GM19463 (cell line): ENCODE measurements around the gene LMF1.

Experiments
- ATAC-seq: cut with Tn5 transposase; IDR thresholded peaks from one replicate; pipeline ENCODE4 v1.9.1; 2021; ENCODE audit warnings: mild to moderate bottlenecking, moderate library complexity; ENCODE audit not compliant: unreplicated experiment

LMF1 gene

GRCh38 chr16:916035-916799 lies 54.6 kb downstream of the LMF1 start:
- no peak for ATAC-seq

GRCh38 chr16:915546-915945 lies 55.2 kb downstream of the LMF1 start:
- ATAC-seq = no peak

GRCh38 chr16:914440-914839 lies 56.3 kb downstream of the LMF1 start:
- ATAC-seq = no peak

DNA sequence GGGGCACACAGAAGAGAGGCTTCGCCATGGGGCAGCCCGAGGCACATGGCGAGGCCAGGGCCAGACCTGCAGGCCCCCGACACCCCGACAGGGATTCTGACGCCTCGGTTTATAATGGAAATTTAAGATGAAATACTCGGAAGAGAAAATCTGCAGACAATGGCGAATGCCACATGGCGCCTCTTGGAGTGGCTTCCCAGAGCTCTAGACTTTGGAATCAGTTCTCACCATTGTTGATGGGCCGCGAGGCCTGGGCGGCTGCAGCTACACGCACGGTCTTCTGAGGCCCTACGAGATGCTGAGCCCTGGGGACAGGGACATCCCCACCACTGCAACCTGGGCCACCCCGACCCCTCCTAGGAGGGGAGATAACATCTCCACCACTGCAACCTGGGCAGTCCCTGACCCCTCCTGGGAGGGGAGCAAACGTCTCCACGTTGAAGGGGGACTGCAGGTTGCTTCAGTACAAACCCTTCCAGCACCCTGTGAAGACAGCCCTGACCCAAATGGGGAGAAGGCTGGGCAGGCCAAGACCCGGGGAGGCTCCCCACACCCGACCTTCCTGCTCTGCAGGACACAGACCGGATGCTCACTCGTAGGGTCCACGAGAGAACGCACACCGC lies 56.9 kb downstream of the LMF1 start:
- no peak for ATAC-seq

DNA sequence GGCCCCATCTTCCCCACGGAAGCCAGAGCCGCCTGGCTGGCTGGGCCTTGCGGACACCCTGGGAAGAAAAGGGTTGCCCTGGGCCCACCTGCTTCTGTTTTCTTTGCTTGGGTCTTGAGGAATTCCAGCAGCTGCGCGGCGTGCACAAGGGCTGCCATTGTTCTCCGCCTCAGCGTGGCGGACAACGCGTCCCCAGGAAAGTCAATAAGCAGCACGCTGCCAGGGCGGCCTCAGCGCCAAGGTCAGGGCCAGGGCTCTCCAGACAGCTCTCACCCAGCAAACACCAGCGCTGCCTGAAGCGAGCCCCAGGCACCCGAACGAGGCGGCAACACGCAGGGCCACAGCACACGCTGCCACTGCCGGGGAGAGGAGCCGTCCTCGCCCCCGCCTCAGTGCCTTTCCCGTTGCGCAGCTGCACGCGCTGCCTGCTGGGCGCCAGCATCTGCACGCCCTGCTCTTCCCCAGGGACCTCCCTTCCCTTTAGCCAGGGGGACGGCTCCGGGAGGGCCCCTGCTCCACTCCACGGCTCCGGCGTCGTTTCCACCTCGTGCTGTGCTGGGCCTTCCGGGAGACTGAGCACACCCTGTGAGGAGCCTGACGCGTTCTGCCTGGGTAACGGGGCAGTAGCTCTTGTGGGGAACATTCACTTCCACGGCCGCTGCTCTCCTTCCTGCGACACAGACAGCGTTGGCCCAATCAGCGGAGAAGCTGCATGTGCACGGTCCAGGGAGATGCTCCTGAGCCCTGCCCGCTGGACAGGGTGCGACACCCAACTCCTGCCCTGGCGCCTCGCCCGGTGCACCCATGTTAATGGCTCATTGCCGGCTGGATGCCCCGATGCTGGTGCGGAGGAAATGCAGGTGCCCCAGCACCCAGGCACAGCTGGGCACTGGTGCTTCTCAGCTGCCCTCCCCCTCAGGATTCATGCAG lies 57.8 kb downstream of the LMF1 start:
- ATAC-seq = no peak

DNA sequence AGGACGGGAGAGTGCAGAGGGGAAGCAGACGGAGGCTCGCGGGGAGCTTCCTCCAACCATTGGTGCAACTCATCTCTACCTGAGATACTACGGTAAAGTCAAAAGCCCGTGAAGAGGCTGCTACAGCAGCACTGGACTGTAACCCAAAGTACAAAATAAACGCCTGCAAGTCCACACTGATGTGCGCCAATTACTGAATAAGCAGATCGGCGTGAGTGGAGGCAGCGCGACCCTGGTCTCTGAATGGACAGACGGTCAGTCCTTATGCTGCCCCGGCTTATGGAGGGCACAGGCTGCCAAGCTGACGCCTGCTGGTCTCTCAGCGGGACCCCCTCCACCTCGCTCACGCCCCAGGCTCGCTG lies 58.5 kb downstream of the LMF1 start:
- no peak for ATAC-seq

- ATAC-seq = no peak
Measured at GRCh38 chr16:911604-912321, 59.0 kb downstream of the LMF1 start.

DNA sequence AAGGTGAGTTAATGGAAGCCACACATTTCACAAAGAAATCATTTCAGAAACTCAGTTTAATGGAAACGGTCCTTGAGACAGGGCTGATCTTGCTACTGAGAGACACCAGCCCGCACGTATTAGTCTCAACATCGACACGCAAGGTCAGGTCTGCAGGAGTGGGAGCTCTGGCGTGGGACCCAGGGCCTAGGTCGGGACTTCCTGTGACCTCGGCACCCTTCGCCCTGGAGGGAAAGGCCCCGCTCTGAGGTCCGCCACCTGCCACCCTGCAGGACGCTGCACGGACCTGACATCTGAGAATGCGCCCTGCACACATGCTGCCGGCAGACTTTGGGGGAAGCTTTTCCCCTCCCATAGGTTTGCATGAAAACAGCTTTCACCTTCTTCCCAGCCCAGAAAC lies 59.7 kb downstream of the LMF1 start:
- no peak for ATAC-seq

DNA sequence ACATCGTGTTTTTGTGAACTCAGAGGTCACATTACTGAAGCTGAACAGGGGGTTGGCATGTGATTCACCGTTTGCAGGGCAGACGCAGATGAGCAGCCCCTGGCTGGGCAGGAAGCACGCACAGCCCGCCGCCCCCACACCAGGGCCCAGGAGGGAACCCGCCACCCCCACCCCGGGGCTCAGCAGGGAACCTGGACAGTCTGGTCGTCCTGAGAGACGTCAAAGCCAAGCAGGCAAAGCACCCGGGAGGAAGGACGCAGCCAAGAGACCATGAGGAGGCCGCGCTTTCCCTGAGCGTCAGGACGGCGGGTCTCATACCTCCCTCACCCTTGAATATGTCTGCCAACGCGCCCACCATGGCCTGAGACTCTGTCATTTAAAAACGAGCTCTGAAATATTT lies 60.6 kb downstream of the LMF1 start:
- no peak for ATAC-seq

DNA sequence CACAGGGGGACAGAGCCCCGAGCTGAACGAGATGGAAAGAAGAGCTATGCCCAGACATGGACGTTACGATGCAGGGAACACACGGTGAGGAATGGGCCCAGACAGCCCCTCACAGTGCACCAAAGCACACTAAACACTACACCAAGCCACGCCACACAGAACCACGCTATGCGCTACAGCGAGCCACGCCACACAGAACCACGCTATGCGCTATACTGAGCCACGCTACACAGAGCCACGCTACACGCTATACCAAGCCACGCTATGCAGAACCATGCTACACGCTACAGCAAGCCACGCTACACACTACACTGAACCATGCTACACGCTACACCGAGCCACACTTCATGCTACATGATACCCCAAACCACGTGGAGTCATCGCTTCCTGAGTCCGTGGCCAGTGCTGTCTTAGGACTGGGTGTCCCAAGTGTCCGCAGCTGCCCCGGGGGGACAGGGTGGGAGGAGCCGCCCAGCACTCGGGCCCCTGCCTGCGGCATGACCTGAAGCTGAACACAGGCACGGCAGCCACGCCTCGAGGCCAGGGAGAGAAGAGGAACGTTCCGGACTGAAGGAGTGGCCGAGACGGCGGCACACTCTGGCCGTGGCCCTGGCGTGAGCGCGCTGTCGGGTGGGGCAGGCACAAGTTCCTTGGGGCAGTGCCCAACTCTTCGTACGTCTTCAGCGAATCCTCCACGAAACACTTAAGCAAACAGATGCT lies 61.3 kb downstream of the LMF1 start:
- no peak for ATAC-seq

DNA sequence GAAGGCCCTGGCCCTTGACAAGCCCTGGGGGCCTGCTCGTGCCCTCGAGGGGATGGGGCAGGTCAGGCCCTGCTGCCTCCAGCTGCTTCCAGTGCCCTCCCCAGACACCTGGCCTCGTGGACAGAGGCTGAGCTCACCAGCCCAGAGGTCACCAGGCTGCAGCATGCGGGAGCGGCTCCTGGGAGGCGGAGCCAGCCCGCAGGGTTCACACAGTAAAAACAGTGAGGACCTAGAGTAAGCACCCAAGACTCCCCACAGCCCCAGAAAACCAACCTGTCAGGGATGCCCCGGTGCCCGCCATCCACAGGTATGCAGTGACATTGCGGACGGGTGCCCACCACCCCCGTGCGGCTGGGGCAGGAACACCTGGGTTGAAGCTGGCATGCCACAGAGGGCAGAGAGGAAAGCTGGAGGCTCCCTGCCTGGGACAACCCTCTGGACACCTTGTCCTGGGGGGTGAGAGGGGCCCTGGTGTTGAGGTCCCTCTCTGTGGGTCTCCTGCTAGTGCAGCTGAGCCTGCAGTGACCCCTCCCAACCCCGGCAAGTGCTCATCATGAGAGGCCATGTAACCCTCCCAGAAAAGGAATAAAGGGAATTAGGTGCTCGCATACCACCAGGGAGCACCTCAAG lies 62.1 kb downstream of the LMF1 start:
- ATAC-seq = no peak

GRCh38 chr16:907842-908241 lies 62.9 kb downstream of the LMF1 start:
- no peak for ATAC-seq

DNA sequence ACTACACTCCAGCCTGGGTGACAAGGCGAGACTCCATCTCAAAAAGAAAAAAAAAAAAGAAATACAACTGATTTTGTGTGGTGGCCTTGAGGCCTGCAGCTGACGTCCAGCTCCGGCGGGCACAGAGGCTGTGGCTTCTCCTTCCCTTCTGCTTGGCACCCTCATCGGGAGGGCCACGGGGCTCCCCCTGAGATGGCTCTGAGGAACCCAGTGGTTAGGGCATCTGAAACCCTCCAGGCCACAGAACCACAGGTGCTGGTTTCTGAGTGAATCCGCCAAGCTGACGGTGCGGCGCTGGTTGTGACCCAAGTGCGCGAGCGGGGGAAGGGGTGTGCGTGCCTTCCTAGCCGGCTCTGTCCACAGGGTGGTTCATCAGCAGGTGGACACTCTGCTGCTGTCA lies 63.4 kb downstream of the LMF1 start:
- no peak for ATAC-seq

DNA sequence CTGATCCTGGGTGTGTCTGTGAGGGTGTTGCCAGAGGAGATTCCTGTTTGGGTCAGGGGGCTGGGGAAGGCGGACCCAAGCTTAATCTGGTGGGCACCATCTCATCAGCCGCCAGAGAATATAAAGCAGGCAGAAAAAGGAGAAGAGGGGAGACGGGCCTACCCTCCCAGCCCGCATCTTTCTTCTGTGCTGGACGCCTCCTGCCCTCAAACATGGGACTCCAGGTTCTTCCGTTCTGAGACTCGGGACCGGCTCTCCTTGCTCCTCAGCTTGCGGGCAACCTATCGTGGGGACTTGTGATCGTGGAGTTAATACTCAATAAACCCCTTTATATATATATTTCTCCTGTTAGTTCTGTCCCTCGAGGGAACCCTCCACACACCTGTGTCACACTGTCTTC lies 64.5 kb downstream of the LMF1 start:
- ATAC-seq = no peak

- ATAC-seq = no peak
Measured at GRCh38 chr16:901715-902601, 68.8 kb downstream of the LMF1 start.

DNA sequence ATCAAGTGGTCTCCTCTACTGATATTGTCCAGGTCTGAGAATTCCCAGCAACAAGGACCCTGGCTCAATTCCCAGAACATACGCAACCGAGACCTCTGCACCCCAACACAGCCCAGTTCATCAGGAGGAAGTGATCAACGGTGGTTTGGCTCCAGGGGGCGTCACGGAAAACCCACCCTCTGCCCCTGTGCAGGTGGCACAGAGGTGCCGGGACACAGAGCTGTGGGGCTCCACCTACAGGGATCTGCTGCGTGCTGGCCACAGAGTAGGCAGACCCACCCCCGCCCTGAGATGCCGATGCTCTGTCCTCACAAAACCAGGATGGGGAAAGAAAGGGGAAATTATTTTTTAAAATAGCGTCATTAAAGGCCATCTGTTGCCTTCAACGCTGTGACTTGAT lies 69.6 kb downstream of the LMF1 start:
- ATAC-seq = no peak

GRCh38 chr16:900211-900610 lies 70.6 kb downstream of the LMF1 start:
- ATAC-seq = no peak

- no peak for ATAC-seq
Measured at GRCh38 chr16:899683-900060, 71.1 kb downstream of the LMF1 start.
